ENCODE results near the gene CCR1. TPM values are rescaled to one million over a fixed set of nuclear protein-coding genes. Genes with fewer than 3 reads are reported as not detected.
"Not testable (repeated sequence)": the region's sequence is repeated elsewhere in the genome, so short reads cannot be mapped to it uniquely, and the experiment has no call there.

The CCR1 gene
- polyA plus RNA-seq, 4 donors = 1.4 to 2.4 (median 2.2) TPM

DNA sequence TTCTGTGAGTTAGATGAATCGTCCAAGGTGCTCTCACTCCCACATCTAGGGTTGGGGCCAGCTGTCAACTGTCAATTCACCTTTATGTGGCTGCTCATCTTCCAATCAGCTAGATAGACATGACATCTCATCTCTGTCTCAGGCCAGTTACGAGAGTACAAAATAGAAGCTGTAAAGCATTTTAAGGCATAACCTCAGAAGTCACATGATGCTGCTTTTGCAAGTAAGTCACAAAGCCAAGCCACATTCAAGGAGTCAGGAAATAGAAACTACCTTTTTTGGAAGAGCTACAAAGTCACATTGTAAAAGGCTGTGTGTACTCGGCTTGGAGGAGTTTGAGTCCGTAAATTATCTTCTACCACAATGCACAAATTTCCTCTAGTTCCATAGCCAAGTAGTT is 5.1 kb upstream of the CCR1 start:
- DNase-seq (ENCODE audit: low read depth in 4 of 4, low spot score in 2 of 4) = no peak

DNA sequence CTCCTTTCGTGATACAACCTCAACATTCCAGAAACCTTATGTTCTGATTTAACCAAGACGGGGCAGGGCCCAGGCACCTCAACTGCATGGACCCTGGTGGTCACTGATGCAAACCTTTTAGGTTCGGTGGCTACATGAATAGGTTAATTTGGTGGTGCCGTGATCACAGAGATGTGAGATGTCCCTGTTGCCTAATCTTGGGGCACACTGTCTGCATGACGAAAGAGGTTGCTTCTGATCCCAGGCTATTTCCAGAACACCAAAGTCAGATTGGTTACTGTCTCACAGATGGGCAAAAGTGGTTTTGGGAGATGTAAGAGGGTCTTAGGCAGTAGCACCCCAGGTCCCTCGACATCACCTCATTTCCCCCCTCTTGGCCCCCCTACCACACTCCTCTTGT is 4.0 kb upstream of the CCR1 start:
- DNase-seq (ENCODE audit: low read depth in 4 of 4, low spot score in 2 of 4) = no peak

DNA sequence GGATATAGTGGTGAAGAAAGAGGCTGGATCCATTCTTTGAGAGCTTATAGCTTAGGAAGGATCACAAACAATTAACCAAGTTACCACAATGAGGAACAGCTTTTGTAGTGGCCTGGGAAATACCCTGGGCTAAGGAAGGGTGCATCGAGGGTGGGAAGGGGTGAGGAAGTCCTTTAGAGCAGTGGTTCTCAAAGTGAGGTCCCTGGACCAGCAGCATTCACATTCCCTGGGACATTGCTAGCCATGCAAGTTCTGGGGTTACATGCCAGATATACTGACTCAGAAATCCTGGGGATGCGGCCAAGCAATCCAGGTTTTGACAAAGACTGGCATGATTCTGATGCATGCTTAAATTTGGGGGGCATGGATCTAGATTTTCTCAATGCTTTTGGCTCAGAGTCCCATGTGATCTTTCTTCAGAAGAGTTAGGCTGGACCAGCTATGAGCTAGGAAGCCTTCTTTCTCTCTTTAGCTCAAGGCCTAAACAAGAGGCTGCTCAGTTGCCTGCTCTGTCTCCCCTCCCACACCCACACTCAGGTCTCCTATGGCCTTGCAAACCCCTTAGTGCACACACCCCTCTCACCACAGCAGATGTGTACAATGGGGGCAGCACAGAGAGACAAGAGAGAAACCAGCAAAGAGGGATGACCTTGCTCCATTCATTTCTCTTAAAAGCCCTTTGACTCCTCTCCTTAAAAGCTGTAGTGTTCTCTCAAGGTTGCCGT is 1.8 kb upstream of the CCR1 start:
- no peak for DNase-seq (ENCODE audit: low read depth in 4 of 4, low spot score in 2 of 4)

DNA sequence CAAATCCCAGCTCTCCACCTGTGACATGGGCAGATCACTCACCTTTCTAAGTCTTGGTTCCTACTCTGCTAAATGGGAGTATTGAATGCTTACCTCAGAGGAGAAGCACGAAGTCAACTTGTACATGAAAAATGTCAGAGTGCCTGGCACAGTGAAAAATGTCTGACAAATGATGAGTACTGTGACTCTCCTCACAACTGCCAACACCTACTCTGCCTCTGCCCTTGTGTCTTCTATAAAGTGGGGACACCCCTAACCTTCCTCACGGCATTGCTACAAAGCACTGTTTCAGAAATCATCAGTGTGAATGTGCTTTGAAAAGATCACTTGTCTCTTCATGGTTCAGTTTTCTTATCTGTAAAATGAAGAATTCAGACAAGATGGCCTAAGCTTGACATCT is 940 bp upstream of the CCR1 start:
- no peak for DNase-seq (ENCODE audit: low read depth in 4 of 4, low spot score in 2 of 4)

DNA sequence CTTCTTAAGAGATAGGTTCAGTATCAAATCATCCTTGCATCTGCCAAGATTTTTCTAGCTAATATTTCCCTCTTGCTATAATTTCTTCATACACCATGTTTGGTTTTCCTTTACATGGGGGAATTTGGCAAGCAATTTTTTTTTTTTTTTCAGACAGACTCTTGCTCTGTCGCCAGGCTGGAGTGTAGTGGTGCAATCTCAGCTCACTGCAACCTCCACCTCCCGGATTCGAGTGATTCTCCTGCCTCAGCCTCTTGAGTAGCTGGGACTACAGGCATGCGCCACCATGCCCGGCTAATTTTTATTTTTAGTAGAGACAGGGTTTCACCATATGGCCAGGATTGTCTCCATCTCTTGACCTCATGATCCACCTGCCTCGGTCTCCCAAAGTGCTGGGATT is 599 bp downstream of the CCR1 start:
- DNase-seq (ENCODE audit: low read depth in 4 of 4, low spot score in 2 of 4) = not testable (repeated sequence)

DNA sequence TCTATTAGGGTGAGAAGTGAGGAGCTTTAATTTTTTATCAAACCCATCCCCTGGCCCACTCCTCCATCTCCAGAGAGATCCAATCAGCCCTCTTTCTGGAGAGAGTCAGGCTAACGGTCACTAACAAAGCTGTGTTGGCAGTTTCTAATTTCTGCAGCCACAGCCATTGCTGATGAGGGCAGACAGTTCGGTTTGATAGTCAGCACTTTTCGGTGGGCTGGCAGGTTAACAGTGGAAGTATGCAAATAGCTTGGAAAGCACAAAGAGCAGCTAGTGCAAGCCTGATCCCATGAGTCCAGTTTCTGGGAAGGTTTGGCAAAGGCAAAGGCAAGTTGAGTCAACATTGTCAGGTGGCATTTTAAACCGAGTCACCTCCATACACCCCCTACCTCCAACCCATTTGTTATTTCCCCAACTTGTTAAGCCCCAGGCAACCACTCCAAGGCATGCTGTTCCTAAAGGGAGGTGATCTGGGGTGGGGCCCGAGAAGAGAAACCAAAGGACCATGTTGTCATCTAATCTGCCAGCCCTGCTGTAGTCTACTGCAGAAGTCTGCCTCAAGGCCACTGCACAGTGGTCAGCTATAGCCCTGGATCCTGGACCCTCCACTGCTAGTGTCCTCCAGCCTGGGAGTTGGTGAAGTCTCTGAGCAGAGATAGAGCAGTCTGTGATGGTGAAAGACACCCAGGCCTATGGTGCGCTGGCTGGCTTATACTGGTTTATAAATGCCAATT is 1.7 kb downstream of the CCR1 start:
- no peak for DNase-seq (ENCODE audit: low read depth in 4 of 4, low spot score in 2 of 4)

DNA sequence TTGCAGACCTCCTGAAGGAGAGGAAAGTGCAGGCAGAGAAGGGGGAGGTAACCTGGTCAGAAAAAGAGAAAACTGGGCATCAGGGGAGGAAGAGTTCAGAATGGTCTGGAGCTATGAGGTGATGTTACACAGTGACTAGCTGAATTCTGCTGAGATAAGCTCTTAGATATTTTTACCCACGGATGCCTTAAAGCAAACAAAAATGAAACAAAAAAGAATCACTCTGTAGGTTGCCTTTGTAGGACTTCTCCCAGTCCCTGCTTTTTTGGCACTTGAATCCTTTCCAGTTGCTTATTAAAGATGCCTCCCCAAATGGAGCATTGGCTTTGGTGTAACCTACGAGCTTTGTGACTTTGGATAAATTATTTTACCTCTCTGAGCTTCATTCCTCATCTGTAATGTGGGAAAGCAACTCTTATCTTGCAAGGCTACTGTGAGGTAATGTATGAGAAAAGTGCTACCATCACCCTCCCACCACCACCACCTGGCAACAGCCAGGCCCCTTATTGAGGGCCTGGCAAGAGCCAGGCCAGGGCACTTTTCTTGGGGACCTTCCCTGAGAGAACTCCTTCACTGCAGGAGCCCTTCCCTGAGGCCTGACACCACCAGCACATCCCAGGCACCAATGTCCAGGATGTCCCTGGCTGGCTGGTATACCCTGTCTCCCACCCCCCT is 2.7 kb downstream of the CCR1 start:
- no peak for DNase-seq (ENCODE audit: low read depth in 4 of 4, low spot score in 2 of 4)

DNA sequence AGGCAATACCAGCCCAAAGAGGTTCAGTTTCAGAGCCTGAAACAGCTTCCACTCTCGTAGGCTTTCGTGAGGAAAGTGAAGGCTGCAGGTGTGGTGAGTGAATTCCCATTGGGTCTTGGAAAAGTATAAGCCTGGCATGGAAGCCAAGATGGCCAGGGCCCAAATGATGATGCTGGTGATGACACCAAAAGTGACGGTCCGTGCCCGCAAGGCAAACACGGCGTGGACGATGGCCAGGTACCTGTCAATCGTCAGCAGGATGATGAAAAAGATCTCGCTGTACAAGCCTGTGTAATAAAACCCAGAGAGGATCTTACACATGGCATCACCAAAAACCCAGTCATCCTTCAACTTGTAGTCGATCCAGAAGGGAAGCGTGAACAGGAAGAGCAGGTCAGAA is 4.4 kb downstream of the CCR1 start:
- DNase-seq (ENCODE audit: low read depth in 4 of 4, low spot score in 2 of 4) = no peak

DNA sequence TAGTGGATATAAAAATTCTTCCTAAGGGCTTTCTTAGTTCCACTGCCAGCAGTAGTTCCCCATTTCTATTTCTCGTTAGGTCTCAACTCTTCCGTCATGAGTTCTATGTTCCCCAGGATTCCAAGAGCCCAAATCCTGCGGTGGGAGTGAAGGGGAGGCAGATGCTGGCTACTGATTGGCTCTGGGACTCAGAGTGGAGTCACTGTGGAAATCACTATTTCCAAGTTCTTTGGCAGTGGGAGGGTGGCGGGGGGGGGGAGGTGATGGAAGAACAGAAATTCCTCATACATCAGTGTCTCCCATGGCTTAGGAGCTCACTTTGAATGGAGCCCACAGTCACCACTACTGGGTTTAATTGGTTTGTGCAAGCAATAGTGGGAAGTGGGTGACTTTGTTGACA is 5.6 kb downstream of the CCR1 start:
- DNase-seq (ENCODE audit: low read depth in 4 of 4, low spot score in 2 of 4) = no peak

DNA sequence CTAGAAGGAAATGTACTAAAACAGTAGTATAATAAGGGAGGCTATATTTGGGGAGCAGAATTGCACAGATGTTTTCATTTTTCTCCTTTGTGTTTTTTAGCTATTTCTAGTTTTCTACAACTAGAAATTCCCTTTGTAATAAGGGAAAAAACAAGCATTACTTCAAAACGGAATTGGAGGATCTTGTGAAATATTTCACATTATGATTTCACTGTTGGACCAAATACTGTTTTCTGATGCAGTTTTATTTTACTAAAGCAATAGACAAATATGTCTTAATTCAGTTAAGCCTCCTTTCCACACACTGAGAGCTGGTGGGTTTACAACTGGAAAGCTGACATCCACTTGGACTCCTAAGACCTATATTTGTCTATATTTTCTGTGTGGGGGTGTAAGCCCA is 7.3 kb downstream of the CCR1 start:
- DNase-seq (ENCODE audit: low read depth in 4 of 4, low spot score in 2 of 4) = no peak

DNA sequence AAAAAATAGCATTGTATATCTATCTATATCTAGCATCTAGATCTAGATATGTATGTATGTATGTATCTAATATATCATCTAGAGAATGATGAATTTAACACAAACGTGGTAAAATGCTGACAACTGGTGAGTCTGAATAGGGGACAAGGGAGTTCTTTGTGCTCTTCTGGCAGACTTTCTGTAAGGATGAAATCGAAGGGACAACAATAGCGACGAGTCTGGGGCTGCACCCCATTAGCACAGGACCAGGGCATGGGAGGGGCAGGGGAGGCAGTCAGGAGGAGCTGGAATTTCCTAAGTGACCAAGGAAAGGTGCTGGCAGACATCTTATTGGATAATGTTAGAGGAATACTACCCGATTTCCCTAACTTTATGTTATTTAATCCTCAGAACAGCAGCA is 7.9 kb downstream of the CCR1 start:
- no peak for DNase-seq (ENCODE audit: low read depth in 4 of 4, low spot score in 2 of 4)

DNA sequence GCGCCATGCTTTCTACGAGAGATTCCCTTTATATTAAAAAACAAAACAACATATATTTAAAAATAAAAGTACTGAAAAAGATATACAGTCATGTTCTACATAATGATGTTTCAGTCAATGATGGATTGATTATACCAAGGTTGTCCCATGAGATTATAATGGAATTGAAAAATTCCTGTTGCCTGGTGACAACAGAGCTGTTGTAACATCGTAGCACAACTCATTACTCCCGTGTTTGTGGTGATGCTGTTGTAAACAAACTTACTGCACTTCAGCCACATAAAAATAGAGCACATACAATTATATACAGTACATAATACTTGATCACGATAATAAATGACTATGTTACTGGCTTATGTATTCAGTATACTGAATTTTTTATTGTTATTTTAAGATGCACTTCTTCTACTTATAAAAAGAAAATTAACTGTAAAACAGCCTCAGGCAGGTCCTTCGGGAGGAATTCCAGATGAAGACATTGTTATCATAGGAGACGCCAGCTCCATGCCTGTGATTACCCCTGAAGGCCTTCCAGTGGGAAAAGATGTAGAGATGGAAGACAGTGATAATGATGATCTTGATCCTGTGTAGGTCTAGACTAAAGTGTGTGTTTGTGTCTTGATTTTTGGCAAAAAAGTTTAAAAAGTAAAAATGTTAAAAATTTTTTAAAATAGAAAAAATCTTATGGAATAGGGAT is 11.7 kb downstream of the CCR1 start:
- DNase-seq (ENCODE audit: low read depth in 4 of 4, low spot score in 2 of 4) = no peak

DNA sequence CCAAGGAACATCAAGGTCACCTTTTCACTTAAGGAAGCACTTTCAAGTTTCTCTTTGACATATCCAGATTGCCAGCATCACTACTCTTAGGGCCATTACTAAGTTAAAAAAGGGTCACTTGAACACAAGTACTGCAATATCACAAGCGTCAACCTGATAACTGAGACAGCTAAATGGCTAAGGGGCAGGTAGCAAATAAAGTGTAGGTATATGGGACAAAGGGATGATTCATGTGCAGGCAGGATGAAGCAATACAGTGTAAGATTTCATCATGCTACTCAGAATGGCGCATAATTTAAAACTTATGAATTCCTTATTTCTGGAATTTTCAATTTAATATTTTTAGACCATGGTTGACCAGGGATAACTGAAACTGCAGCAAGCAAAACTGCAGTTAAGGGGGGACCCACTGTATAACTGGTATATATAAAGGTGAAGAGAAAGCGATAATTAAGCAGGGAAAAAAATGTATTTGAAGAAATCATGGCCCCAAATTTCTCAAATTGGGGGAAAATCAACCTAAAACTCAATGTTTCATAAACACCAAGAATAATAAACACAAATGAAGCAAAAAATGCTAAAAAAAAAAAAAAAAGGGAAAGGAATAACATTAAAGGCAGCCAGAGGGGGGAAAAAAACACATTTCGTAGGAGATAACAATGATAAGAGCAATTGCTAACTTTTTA is 13.1 kb downstream of the CCR1 start:
- DNase-seq (ENCODE audit: low read depth in 4 of 4, low spot score in 2 of 4) = no peak

DNA sequence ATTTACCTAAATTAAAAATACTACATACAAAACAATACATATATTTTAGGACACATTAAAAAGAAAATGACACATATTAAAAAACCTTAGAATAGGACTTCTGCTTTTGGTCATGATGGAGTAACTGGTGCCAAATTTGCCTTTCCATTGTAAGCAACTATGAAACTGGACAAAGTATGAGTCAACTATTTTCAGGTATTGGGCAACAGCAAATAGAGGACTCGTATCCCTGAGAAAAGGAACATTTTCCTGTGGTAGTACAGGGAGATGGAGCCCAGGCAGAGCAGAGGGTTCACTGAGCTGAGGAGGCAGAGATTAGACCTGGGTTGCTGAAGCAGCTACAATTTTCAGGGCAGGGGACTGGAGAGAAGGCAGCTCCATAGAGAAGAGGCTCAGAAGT is 14.7 kb downstream of the CCR1 start:
- no peak for DNase-seq (ENCODE audit: low read depth in 4 of 4, low spot score in 2 of 4)

DNA sequence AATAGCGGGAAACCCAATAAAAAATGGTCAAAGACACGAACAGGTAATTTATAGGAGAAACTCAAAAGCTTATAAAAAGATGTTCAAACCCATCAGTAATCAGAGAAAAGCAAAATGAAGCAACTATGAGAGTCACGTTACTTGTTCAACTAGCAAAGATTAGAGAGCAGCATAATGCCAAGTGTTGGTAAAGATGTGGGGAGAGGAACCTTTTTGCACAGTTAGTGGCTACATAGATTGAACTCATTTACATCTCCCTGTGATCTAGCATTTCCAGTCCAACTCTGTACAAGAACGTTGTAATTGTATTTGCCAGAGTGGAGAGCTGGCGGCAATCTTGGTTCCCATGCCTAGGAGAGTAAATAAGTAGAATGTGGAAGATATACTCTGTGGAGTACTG is 15.2 kb downstream of the CCR1 start:
- no peak for DNase-seq (ENCODE audit: low read depth in 4 of 4, low spot score in 2 of 4)

DNA sequence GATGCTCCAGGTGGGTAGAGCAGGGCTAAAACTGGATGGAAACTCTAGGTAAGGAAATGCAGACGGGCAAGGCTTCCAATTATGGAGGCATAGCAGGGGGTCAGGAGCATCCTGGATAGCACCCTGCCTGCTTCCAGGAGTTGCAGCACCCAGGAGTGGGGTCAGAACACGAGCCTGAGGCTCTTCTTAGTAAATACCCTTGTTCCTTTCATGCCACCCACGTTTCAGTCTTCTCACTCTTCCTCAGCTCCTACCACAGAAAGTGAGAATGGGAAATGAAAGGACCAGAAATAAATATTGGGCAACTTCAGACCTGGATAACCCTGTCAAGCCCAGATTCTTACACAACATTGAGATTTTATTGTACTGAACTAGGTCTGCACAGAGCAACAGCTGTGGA is 16.4 kb downstream of the CCR1 start:
- DNase-seq (ENCODE audit: low read depth in 4 of 4, low spot score in 2 of 4) = no peak

DNA sequence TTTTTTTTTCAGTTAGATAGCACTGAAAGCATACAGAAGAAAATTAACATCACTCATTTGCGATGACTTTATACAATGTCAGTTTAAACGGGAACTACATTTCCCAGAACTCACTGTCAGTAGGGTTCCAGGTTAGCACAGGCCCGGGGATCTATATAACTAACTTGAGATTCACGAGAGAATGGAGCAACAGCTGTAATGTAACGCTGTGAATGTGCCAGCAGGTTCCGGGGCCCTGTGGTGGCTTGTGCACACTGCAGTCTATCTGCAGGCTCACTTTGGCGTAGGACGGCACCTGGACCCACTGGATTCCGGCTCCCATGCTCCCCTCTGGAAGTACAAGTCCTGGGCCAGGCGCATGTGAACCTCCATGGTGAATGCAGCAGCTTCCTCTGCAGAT is 19.4 kb downstream of the CCR1 start:
- DNase-seq (ENCODE audit: low read depth in 4 of 4, low spot score in 2 of 4) = no peak

DNA sequence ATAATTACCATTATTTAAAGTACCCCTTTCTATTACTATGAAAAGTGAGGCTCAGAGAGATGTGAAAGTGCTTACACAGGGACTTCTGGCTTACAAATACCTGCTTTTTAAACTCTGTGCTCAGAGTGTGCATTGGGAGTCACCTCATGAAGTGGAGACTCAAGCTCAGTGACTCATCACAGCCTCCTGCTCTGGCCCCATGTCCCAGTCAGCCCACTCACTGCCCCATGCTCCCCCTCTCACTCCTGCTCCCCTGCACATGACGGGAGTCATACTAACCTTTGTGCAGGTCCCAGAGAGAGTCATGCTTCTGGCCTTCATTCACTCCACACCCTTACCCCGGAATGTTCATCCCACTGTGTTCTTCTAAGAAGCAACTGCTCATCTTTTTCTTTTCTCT is 20.2 kb downstream of the CCR1 start:
- no peak for DNase-seq (ENCODE audit: low read depth in 4 of 4, low spot score in 2 of 4)

DNA sequence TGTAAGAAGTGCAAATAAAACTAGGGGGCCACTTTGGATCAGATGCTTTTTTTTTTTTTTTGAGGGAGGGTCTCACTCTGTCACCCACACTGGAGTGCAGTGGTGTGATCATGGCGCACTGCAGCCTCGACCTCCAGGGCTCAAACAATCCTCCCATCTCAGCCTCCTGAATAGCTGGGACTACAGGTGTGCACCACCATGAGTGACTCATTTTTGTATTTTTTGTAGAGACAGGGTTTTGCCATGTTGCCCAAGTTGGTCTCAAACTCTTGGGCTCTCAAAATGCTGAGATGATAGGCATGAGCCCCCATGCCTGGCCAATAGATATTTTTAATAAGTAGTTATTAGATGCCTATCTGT is 20.8 kb downstream of the CCR1 start:
- no peak for DNase-seq (ENCODE audit: low read depth in 4 of 4, low spot score in 2 of 4)

DNA sequence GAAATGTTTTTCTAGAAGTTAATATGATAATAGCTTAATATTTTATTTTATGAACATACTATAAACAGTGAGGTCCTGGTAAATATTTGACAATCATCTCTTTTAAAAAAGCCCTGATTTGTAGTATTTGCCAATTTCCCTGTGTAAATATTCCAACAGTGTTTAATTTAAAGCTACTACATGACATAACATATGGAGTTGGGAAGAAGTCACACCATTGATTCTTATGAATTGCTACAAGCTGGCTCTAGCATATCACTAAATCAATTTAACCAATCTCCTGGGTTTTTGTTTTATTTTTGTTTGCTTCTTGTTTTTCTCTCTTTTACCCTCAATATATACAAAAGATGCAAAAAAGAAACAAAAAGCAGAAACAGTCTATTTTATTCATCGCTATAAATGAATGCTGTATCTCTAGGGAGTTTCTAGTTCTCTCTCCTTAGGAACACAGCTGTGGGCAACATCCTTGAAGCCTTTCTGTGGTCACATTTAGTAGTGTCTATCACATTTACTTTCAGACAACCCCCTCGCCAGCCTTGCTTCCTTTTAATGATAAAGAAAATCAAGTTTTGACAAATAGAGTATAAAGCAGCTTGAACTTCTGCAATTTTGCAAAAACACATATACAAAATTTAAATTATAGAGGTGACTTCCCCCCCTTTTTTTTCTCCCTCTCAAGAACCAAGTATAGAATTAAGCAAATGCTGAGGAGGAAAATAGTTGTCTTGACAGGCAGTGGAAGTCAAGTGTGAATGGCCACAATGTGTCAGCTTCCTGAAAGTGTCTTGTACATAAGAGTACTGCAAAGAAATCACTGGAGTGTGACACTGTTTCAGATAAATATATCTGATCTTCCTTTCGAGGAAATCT is 21.4 kb downstream of the CCR1 start:
- no peak for DNase-seq (ENCODE audit: low read depth in 4 of 4, low spot score in 2 of 4)
